NCI-H2196 treated with DMSO at 0.1 percent for 48 hours (cell line): ENCODE data around the gene RBM5.

Source experiments
- DNase-seq: peaks from one replicate; lab custom pipeline; 2025; ENCODE audit not compliant: unreplicated experiment; lab: John Stamatoyannopoulos, UW

Gene RBM5

DNA sequence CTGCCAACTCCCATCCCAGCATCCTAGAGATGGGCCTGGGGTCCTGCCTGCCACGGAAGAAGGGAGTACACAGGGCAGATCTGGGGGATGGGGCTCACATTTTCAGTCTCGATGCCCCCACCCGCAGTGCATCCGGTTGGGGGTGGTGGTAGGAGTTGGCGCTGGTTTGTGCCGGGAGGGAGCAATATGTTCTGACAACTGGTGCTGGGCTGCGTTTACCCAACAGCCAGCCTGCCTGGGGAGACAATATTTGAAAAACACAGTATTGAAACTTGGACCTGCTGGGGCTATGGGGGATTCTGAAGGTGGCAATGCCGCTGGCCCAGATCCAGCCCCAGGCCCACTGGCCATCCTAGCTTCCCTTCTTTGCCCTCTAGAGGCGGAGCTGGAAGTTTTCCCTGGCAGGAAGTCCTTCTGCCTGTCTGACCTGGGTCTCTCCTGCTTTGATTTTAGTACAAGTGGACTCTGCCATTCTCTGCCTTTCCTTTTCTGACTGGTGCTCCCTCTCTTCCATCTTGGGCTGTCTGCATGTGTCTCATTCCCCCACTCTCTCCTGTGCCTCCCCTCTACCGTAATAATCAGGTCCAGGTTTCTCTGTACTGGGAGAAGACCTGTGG lies 69.9 kb downstream of the RBM5 start:
- no peak for DNase-seq

DNA sequence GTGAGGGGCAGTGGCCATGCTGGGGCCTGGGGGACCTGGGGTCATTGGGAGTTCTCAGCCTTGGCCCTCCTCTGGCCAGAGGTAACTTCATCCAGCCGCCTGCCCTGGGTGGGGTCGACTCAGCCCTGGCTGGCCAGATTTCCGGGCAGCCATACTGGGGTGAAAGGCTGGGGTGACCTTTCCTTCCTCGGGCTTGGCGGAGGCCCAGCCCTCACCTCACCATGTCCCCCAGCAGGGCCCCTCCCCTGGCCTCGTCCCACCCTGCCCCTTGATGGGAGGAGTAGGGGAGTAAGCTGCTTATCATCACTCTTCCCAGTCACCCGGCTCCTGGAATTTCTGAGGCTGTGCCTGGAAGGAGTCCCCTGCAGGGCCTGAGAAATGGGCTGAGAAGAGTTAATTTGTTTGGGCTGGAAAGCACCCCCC lies 71.9 kb downstream of the RBM5 start:
- no peak for DNase-seq

DNA sequence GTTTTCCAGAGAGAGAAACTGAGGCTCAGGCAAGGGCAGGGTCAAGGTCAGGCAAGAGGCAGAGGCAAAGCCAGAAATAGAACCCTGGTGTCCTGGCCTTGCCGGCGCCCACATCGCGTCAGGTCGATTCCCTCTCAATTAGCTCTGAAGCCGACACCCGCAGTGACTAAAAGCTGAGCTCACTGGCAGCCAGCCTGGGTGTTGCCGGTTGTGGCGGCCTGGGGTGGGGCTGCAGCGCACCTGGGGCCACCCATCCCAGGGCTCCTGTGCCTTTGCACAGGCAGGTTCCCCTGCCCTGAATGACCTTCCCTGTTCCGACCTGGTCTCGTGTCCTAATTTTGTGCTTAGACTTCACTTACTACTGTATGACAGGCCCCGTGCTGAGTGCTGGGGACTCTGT lies 72.6 kb downstream of the RBM5 start:
- DNase-seq: no peak

GRCh38 chr3:50162034-50162883 lies 73.5 kb downstream of the RBM5 start:
- DNase-seq: no peak

- DNase-seq: no peak
These were observed 75.1 kb downstream of the RBM5 start for GRCh38 chr3:50163572-50164455.

GRCh38 chr3:50164481-50164880 lies 75.8 kb downstream of the RBM5 start:
- no peak for DNase-seq

- DNase-seq: no peak
These were observed 76.5 kb downstream of the RBM5 start for GRCh38 chr3:50164984-50165909.

DNA sequence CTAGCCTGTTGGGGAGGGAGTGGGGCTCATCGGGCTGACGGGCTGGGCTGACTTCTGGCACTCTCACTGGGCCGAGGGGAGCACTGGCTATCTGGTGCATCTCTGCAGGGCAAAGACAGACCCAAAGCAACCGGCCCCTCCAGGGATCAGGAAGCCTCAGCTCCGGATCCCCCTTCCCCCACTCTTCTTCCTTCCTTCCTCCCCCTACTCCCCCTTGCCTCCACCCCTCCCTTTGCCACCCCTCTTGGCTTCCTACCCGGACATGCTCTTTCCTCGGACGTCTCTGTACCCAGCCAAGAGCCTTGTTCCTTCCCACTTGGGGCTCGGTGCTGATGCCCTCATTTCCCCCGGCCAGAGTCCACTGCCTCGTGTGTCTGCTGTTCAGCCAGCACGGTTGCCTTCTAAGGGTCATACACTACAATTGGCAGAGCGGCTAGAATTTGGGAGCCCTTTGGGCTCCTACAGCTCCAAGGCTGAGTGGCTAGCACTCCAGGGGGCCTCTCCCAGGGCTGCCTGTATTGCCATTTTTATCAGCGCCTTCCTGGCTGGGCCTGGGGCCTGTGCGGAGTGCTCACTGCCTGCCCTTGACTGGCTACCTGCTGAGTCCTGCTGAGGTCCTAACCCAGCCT lies 77.3 kb downstream of the RBM5 start:
- DNase-seq: no peak

GRCh38 chr3:50166620-50167019 lies 77.9 kb downstream of the RBM5 start:
- no peak for DNase-seq

DNA sequence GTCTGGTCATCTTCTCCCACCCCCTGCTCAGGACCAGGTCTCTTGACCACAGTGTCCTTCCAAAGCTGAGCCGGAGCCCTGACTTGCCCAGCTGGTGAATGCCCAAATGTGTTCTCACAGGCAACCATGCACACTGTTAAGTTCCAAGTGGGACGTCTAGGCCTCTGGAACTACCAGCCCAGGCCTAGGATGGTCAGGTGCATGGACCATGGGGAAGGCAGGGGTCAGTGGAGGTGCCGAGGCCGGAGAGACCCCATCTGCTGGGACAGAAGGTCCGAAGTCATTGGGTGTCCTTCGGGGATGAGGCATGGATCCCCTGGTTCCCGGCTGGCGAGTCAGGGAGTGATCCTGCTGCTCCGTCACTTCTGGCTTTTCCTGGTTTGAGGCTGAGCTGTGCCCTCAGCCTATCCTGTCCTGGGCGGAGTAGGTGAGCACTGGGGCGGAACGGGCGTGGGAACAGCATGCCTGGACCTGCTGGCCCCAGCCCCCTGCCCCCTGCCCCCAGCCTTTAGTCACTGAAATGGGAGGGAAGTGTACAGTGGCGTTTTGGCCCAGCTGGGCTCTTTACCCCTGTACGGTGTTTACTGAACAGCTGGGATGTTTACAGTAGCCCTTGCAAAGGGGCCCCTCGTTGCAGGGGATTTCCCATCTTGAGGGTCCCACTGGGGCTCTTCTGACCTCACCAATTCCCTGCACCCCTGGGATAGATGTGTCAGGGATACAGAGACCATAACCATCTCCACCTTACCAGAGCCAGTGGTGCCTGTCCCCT lies 78.5 kb downstream of the RBM5 start:
- no peak for DNase-seq

- DNase-seq: no peak
These were observed 79.1 kb downstream of the RBM5 start for GRCh38 chr3:50167841-50168209.

- no peak for DNase-seq
These were observed 79.7 kb downstream of the RBM5 start for GRCh38 chr3:50168388-50168787.
